Activated T-cell treated with anti-CD3 and anti-CD28 coated beads for 4 hours (primary cell): ENCODE results near the gene SSH2.

Experiments used
- DNase-seq: peaks from one replicate; pipeline ENCODE4 v3.0.0-alpha.2; 2020

The SSH2 gene

DNA sequence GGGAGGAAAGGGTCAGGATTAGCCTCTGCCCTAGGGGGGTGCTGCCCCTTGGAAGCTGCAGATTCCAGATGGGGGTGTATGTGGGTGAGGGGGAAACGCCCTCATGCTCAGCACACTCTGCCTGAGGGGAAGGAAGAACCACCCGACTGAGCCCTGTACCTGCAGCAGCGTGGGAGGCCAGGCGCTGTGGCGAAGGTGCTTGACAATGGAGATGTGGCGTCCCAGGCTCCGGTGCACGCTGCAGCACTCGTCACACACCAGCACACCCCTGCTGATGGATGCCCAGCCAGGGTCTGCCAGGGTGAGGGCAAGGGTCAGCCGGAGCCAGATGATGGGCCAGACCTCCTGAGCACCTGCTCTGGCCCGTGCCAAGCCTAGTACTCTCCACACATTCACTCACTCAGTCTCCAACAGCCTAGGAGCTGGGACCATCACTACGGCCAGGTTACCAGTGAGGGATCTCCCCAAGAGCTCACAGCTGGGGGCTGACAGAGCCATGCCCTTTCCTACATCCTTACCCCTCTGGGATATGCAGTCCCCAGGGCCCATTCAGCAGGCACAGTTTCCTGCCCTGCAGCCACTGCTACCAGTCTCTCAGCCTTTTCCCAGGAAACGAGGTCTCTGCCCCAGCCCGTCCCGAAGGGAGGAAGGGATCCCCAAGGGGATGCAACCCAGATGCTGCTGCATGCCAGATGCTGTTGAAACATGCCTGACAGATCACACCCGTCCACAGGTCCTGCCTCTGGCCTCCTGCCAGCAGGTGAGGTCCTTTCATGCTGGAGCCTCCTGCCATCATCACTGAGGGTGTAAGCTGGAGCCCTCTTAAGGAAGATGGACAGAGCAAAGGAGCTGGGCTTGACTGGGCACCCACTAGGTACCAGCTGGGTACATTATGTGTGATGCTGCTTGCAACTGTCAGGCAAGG, 346.4 kb downstream of the SSH2 start:
- DNase-seq, result no peak

DNA sequence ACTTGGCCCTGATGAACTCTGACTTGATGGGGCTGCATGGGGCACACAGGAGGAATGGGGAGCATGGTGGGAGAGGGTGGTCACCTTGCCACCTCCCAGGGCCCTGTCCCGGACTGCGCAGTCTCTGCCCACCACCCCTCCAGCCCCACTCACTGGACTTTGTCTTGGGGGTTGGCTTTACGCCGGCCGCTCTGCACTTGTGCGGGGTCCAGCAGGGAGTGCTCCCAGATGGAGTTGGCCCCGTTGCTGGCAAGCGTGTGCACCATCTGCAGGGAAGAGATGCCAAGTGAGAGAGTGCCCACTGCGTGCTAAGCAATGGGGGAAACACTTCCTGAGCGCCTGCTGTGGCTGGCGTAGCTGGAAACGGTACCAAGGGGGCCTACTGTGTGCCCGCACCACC, 347.3 kb downstream of the SSH2 start:
- no peak for DNase-seq

DNA sequence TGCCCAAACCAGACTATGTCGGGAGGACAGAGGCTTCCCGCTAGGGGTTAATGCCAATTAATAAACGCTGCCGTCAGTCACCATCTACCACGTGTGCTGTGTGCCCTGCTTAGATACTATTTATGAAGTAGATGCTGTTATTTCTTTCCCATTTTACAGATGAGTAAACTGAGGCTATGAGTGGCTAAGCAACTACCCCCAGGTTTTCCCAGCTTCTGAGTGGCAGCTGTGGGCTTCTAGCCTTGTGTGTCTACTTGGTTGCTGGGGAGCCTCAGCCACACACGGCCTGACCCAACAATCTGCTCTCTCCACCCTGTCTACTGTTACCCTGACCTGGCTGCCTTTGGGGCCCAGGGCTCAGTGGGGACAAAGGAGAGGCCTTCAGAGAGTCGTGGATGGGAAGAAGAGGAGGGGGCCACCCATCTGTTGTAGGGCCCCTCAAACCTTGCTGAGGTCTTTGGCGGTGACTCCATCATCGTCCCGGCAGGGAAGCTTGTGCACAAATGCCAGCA, 347.7 kb downstream of the SSH2 start:
- DNase-seq, result no peak

DNA sequence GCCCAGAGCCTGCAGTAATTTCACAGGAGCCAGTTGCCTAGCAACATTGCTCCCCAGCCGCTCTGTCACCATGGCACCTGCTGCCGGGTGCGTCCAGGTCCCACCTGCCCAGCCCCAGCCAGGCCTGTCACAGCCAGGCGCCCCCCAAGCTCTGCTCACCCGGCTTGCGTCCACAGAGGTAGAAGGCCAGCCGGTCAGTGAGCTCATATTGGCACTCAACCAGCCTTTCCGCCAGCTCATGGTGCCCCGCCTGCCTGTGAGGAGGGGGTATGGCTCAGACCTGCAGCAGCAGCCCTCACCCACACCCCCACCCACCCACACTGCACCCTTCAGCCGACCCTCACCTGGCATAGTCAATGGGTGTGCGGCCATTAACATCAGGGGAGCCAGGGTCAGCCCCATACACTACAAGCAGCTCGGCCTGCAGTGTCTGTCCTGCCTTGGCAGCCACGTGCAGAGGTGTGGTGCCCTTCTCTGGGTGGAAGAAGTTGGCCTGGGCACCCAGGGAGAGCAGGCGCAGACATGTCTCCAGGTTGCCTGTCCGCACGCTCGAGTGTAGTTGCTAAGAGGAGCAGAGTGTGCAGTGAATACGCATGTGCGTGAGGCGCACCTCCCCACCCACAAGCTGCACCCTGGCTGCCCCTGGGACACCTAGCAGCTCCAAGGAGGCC, 348.3 kb downstream of the SSH2 start:
- no peak for DNase-seq

DNA sequence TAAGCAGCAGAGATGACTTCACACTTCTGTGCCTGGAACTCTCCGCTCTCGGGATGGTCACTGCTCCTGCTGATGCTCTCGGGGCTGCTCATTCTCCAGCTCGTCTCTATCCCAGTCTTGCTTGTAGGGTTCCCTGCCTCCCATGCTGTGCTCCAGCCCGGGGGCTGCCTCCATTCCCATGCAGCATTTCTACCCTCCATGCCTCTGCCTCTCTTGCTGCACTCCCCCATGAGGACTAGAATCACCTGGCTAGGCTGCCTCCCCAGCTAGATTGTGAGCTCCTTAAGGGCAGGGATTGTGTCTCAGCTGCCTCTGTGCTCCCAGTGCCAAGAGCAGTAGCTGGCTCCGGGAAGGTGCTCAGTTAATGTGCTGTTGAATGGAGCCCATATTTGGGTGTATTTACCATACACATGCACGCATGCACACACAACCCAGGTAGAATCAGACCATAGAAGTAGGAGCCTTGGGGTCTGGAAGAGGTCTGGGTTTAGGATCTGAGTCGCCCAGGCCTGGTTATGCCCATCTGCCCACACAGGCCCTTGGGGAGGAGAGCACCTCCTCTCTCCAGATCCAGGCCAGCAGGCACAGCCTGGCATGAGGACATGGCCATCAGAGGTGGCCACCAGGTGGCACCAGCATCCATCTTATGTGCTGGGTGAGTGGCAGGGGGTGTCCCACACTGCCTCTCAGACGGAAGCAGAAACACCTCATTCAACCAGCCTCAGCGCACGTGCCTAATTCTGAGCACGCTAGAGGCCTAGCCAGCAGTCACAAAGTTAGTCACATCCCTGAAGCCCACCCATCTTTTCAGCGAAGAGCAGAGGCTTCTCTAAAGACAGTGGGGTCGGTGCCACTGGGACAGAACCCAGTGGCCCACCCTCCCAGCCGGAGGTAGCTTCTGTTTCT, 349.9 kb downstream of the SSH2 start:
- peak; percentile 88 for DNase-seq

DNA sequence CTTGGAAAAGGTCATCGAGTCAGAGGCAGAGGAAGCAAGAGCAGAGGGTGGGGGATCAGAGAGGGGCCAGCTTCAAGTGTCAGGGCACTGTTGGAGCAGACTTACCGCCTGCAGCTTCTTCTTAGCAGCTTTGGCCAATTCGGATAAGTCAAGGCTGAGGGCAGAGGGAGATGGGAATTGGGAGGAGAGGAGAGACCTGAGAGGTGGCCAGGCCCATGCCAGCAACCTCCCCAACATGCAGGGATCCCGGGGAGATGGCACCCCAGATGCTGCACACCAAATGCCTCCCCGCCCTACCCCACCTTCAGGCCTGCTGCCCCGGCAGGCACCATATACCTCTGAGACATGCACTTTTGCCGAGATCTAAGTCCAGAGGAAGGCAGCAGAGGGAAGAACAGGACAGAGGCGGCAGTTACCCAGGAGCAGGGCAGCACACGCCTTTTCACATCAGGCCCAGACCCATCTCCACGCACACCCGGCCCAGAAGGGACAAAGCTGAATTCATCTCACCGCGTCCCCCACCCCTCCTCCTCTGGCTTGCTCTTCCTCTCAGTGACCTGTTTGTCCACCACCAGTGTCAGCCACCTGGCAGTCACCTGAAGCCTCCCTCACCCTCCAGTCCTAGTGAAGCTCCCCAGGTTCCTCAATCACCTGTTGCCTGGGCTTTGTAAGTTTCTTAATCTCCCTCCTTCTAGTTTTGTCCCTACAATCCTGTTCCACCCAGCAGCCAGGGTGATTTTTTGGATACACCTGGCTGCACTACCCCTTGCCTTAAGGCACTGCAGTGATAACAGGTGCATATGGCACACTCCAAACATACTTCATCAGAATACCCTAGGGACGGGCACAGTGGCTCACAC, 351.2 kb downstream of the SSH2 start:
- no peak for DNase-seq

DNA sequence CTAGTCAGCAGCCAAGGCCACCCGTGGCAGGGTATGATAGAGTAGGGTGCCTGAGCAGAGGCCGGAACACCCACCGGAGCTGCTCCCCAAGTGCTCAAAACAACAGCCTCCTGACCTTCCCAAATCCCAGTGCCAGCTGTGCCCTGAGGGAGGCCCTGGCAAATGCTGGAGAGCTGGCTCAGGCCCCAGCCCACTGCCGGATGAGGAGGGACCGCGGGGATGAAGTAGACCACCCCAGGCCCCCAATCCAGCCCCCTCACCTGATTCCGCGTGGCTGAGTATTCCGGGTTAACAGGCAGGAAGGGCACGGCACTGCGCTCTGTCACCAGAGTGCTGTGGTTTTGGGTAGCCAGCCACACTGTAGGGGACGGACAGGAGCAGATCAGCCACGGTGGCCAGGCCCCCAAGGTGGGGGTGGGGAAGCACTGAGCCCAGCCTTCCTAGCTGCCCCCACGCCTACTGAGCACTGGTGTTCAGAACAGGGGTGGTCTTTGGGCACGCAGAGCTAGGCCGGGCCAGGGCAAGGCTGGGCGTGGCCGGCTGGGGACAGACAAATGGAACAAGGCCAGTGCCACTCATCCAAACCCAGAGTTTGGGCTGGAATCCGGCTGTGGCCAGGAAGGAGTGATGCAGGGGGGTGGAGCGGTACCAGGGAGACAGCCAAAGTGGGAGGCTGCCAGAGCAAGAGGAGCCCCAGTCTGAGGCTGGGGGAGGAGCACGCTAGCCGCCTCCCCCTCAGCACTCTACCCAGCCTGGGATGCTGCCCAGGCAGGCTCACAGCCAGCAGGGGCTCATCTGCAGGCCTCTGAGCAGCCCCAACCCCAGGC, 352.4 kb downstream of the SSH2 start:
- no peak for DNase-seq

DNA sequence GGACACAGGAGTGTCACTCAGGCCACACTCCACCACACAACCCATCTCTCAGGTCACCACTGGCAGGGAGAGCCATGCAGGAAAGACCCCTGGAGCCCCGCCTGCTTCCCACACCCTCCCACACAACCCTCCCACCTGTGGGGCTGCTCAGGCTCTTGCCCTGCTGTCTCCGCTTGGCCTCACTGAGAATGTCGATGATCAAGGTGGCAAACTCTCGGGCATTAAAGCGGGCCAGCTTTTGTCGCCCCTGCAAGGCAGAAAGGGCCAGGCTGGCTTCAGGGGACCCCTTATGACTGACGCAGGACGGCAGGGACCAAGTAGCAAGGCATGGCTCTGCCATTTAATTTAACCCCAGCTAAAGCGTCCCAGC, 353.0 kb downstream of the SSH2 start:
- no peak for DNase-seq

DNA sequence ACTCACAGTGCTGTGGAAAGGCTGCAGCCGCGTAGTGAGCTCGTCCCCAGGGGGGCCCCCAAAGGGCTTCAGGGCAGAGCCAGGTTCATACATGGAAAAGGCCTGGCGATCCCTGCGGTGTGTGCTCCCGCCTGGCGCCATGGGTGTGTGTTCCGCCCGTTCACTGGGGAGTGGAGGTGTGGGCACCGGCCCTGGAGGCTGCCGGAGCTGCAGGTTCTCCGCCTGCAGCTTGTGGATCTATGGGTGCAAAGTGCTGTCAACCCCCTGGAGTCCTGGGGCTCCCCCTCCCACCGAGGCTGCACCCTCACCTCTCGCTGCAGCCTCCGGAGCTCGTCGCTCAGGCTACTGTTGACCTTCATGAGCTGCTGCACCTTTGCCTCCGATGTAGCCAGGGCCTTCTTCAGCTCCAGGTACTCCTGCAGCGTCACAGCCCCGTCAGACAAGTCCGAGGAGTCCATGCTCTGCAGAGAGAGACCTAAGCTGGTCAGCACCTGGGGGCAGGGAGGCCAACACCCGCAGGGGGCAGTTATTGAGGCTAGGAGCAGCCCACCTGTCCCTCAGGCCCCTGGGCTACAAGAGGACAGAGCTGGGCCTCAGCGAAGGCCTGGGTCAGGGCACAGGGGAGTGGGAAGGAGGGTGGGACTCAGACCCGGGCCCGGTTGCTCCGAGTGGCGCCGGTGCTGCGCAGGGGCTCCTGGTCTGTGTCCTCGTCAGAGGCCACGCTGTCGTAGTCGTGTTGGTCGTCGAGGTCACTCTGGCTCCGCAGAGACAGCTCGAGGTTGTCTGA, 353.6 kb downstream of the SSH2 start:
- DNase-seq, result no peak
